KMS-11 (cell line): ENCODE results near the gene PCNP.

ENCODE experiments used
- H2AFZ ChIP-seq: fragments of 200-600 bp; sonication (generic); 2 replicates; pipeline ENCODE4 v1.6.1; 2016; ENCODE audit warnings: antibody characterized with exemption, mixed run types, low read depth
- H3K27ac ChIP-seq: fragments of 200-600 bp; sonication (generic); 2 replicates; pipeline ENCODE4 v1.6.1; 2016; ENCODE audit warnings: mild to moderate bottlenecking, mixed run types
- H3K27me3 ChIP-seq: fragments of 200-600 bp; sonication (generic); 2 replicates; pipeline ENCODE4 v1.6.1; 2017; ENCODE audit warnings: mild to moderate bottlenecking, low read depth, mixed run types, moderate library complexity; ENCODE audit not compliant: insufficient read depth
- H3K36me3 ChIP-seq: fragments of 200-600 bp; sonication (generic); 2 replicates; pipeline ENCODE4 v1.6.1; 2017; ENCODE audit warnings: mild to moderate bottlenecking, mixed run types; ENCODE audit not compliant: insufficient read depth
- H3K4me1 ChIP-seq: fragments of 200-600 bp; sonication (generic); 2 replicates; pipeline ENCODE4 v1.6.1; 2016; ENCODE audit warnings: mild to moderate bottlenecking, low read depth, mixed run types; ENCODE audit not compliant: poor library complexity, severe bottlenecking
- H3K4me2 ChIP-seq: fragments of 200-600 bp; sonication (generic); 2 replicates; pipeline ENCODE4 v1.7.0; 2016; ENCODE audit warnings: mild to moderate bottlenecking, mixed run types
- H3K4me3 ChIP-seq: fragments of 200-600 bp; sonication (generic); IDR thresholded peaks from 2 replicates; pipeline ENCODE4 v1.6.1; 2017; ENCODE audit warnings: low read depth, low read length, mixed read lengths; ENCODE audit not compliant: insufficient read depth
- H3K79me2 ChIP-seq: fragments of 200-600 bp; sonication (generic); 2 replicates; pipeline ENCODE4 v1.6.1; 2016; ENCODE audit warnings: low read depth, mixed run types; ENCODE audit not compliant: insufficient read depth
- H3K9ac ChIP-seq: fragments of 200-600 bp; sonication (generic); 2 replicates; pipeline ENCODE4 v1.6.1; 2016; ENCODE audit warnings: mild to moderate bottlenecking, mixed run types
- H4K20me1 ChIP-seq: fragments of 200-600 bp; sonication (generic); 2 replicates; pipeline ENCODE4 v1.6.1; 2016; ENCODE audit warnings: mild to moderate bottlenecking, mixed run types; ENCODE audit not compliant: insufficient read depth
- TF ChIP-seq, protein P1 (sequence below): fragments of 200-600 bp; sonication (generic); conservative IDR thresholded peaks from 2 replicates; pipeline ENCODE4 v1.6.1; 2017; ENCODE audit warnings: low read depth, mild to moderate bottlenecking, antibody characterized with exemption, low read length, moderate library complexity, mixed read lengths

PCNP gene

DNA sequence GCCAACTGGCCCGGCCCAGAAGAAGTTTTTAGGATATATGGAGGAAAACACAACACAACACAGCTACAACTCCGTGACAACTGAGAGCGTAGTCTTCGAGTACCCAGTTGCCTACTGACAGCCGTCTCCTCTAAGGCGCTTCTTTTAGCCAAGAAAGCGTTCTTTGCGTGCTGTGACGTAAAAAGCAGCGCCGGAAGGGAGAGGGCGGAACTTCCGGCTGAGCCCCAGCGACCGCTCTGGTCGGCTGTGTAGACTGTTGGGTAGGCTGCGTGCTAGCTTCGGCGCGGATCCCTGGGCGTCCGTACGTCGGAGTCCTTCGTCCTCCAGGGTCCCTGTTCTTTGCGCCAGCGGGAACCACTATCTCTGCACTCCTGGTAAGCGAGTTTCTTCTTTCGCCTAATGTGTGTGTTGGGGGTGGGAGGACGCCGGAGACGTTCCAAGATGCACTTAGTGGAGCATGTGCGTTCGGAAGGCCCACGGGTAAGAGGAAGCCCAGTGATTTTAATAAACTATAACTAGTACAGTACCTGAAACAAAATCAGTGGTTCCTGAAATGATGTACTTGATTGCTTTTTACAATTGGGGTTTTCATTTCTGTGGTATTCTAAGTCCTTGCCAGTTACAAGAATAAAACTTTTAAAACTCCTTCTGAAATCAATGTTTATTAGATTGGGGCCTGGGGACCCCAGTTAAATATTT lies 12.2 kb upstream of the PCNP start, which contains the start of gene TRMT10C:
TSS of gene TRMT10C (plus strand) at position 239 of the 699 bp plus-strand sequence. CDS start 2,914 bp downstream, outside the sequence.
- peaks cover 8% of the 10 kb centered on the region for H3K4me1 ChIP-seq
- TF ChIP-seq, protein P1, sequence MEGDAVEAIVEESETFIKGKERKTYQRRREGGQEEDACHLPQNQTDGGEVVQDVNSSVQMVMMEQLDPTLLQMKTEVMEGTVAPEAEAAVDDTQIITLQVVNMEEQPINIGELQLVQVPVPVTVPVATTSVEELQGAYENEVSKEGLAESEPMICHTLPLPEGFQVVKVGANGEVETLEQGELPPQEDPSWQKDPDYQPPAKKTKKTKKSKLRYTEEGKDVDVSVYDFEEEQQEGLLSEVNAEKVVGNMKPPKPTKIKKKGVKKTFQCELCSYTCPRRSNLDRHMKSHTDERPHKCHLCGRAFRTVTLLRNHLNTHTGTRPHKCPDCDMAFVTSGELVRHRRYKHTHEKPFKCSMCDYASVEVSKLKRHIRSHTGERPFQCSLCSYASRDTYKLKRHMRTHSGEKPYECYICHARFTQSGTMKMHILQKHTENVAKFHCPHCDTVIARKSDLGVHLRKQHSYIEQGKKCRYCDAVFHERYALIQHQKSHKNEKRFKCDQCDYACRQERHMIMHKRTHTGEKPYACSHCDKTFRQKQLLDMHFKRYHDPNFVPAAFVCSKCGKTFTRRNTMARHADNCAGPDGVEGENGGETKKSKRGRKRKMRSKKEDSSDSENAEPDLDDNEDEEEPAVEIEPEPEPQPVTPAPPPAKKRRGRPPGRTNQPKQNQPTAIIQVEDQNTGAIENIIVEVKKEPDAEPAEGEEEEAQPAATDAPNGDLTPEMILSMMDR = no peak
- H3K4me3 ChIP-seq = peak within 1 kb of the TSS; percentile 59
- H3K36me3 ChIP-seq = no peaks in the 10 kb centered on the region; the same call in 1 of the 2 replicates
- peak within 1 kb of the TSS; percentile 90 for H3K4me2 ChIP-seq
- peaks cover 32% of the 10 kb centered on the region for H3K79me2 ChIP-seq
- no peaks in the 10 kb centered on the region for H4K20me1 ChIP-seq
- peak within 1 kb of the TSS; percentile 80 for H3K9ac ChIP-seq
- no peaks in the 10 kb centered on the region for H3K27me3 ChIP-seq
- peak within 1 kb of the TSS; percentile 66 for H3K27ac ChIP-seq
- peak within 1 kb of the TSS; percentile 97 for H2AFZ ChIP-seq

GRCh38 chr3:101567528-101568317 lies 6.3 kb upstream of the PCNP start:
- Histone ChIP-seq H3K4me2 (no peak overlapping the region), H3K27me3 (no peaks in the 10 kb centered on the region), H3K79me2 (peaks cover 23% of the 10 kb centered on the region), H3K9ac (no peak overlapping the region), H3K4me3 (no peak overlapping the region), H2AFZ (no peak overlapping the region), H3K36me3 (no peaks in the 10 kb centered on the region; the same call in 1 of the 2 replicates), H4K20me1 (0 out of 2 replicates have a peak, but pooled peaks cover 3% of the 10 kb centered on the region), H3K27ac (no peak overlapping the region), H3K4me1 (peaks cover 12% of the 10 kb centered on the region)
- TF ChIP-seq, protein P1 = no peak

- Histone ChIP-seq H3K4me1 (peaks cover 20% of the 10 kb centered on the region), H3K27ac (no peak overlapping the region), H3K9ac (no peak overlapping the region), H3K4me2 (no peak overlapping the region), H3K79me2 (peaks cover 19% of the 10 kb centered on the region), H4K20me1 (0 out of 2 replicates have a peak, but pooled peaks cover 3% of the 10 kb centered on the region), H2AFZ (no peak overlapping the region), H3K36me3 (no peaks in the 10 kb centered on the region), H3K27me3 (no peaks in the 10 kb centered on the region), H3K4me3 (no peak overlapping the region)
- TF ChIP-seq, protein P1 = no peak
These were observed 2.7 kb upstream of the PCNP start for GRCh38 chr3:101571028-101571895.
